ENCODE data around the gene QSOX2.

- TF ChIP-seq POLR2A (IDR thresholded peaks at IDR 0.05; ENCODE audit: low read length) = no peak
- TF ChIP-seq GATA1 (IDR thresholded peaks at IDR 0.05; ENCODE audit: low read depth, low read length) = no peak
These were observed 1.3 kb downstream of the QSOX2 start for GRCh38 chr9:136244122-136244968.
